Stimulated activated CD8-positive, alpha-beta memory T cell treated with anti-CD3 and anti-CD28 coated beads, Interleukin-4, amount 100 ng/mL, for 1 hour (primary cell): Measurements from ENCODE around the gene DLX2.
"Not testable (repeated sequence)": the region's sequence is repeated elsewhere in the genome, so short reads cannot be mapped to it uniquely, and the experiment has no call there.

Experiments used
- DNase-seq, 2 donors: peaks; one replicate each; pipeline ENCODE4 v3.0.0-alpha.2; 2020; ENCODE audit warnings: low read depth in 2 of 2, low spot score in 1 of 2

The DLX2 gene

DNA sequence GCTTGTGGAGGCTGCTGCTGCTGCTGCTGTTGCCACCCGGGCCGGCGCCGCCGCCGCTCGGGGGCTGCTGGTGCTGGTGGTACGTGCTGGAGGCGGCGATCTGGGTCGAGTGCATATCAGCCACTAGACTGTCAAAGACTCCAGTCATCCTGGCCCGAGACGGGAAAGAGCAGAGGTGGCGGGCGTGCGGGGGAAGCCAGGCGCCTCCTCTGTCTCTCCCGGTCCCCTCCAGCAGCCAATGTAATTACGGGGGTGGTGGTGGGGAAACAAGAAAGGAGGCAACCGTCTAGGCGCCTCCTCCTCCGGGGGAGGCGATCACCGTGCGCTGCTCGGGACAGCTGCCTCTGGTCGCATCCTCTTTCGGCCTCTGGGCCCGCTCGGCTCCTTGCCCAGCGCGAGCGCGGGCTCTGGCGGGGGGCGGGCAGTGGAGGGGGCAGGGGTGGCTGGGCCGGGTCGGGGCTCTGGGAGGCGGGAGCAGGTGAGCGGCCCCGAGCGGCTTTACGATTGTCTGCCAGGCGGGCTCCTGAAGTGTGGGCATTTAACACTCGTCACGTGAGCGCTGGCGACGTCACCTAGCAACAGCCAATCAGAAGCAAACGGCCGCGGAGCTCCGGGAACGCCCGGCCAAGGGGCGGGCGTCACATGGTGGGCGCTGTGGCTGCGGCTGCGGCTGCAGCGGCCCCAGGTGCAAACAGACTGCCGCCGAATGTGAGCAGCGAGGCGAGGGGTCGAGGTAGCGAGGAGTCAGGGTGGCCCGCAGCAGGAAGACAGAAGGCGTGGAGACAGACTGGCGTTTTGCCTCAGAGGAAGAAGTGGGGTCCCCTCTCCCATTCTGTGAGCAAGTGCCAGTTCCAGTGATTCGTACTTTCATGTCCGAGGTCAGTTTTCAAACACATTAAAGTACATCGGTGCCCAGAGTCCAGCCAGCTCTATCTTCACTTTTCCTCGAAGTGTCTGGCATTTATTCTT, at the start of gene DLX2:
TSS of gene DLX2 (minus strand) at position 510 of the 969 bp plus-strand sequence. CDS start at position 148, 362 bp downstream.
- DNase-seq = peak in 1 of 2 donors; percentile 47

DNA sequence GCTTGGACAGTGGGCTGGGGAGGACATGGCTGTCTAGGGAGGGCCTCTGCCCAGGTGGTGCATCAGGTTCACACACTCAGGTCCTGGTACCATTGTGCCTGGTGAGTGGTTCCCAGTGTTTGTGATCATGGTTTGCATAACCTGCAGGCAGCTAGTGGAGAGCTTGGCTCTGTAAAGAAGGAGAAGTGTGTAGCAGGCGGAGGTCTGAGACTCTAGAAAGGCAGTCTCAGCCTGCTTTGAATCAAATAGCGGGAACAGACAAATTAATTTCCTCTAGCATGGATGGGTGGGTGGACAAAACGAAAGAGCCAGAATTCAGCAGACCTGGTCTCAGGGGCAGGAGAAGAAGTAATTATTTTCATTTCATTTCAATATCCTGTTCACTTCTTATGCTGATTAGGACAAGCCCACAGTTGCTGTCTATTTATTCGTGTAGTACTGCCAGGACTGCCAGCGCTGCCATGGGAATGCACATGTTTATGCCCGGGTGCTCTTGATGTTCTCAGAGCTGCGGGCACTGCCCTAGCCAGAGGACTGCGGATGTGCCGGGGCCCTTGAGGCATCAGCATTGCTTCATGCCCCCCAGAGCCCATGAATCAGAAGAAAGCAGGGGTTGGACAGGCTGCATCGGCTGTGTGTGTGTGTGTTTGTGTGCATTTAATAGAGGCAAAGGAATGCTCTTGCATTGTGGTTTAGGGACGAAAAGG, 45.4 kb upstream of the DLX2 start:
- DNase-seq = no peak

GRCh38 chr2:172143817-172144216, 41.1 kb upstream of the DLX2 start:
- no peak for DNase-seq

DNA sequence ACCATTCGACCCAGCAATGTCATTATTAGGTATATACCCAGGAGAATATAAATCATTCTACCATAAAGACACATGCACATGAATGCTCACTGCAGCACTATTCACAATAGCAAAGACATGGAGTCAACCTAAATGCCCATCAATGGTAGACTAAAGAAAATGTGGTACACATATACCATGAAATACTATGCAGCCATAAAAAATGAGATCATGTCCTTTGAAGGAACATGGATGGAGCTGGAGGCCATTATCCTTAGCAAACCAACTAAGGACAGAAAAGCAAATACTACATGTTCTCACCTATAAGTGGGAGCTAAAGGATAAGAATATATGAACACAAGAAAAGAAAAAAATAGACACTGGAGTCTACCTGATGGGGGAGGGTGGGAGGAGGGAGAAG, 36.0 kb upstream of the DLX2 start:
- DNase-seq = not testable (repeated sequence)

- DNase-seq = no peak
Observed at GRCh38 chr2:172137943-172138342, 35.2 kb upstream of the DLX2 start.

DNA sequence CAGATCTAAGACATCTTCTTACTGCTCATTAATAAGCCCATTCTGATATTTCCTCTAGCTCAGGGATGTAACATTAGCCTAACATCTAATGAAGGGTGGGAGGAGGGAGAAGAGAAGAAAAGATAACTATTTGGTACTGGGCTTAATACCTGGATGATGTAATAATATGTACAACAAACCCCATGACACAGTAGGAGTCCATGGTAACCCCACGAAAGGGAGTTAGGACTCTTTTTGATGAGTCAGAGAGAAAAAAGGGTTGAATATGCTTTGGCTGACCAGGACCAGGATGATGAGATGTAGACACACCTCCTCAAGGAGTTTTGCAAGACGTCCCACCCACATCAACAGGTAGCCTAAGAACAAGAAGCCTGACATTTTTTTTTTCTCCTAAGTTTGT, 34.4 kb upstream of the DLX2 start:
- DNase-seq = no peak

DNA sequence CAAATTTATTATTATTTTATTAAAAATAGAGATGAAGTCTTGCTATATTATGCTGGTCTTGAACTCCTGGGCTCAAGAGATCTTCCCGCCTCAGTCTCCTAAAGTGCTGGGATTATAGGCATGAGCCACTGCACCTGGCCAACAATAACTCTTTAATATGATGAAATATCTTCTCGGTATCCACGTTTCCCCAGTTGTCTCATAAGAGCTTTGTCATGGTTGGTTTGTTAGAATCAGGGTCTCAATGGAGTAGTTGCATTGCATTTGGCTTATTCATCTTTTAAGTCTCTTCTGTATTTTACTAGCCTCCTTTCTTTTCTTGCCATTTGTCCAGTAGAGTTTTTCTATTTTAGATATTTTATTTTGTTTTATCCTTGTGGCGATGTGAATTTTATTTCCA, 32.7 kb upstream of the DLX2 start:
- no peak for DNase-seq

DNA sequence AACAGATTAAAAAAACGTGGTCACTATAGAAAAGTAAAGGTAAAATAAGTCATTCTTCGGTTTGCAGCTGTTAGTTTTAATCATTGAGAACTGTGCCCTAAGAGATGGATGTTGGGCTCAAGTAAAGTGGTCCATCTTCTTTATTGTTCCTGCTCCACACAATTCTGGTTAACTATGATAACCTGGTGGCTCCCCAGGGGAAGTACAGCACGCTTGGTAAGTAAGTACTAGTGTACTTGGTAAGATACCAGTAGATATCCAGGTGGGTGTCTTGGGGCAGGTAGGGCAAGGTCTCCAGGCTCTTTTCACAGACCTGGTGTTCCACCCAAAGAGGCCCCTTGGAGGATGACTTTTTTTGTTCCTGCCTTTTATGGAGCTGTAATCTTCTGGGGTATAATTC, 31.6 kb upstream of the DLX2 start:
- DNase-seq = no peak

DNA sequence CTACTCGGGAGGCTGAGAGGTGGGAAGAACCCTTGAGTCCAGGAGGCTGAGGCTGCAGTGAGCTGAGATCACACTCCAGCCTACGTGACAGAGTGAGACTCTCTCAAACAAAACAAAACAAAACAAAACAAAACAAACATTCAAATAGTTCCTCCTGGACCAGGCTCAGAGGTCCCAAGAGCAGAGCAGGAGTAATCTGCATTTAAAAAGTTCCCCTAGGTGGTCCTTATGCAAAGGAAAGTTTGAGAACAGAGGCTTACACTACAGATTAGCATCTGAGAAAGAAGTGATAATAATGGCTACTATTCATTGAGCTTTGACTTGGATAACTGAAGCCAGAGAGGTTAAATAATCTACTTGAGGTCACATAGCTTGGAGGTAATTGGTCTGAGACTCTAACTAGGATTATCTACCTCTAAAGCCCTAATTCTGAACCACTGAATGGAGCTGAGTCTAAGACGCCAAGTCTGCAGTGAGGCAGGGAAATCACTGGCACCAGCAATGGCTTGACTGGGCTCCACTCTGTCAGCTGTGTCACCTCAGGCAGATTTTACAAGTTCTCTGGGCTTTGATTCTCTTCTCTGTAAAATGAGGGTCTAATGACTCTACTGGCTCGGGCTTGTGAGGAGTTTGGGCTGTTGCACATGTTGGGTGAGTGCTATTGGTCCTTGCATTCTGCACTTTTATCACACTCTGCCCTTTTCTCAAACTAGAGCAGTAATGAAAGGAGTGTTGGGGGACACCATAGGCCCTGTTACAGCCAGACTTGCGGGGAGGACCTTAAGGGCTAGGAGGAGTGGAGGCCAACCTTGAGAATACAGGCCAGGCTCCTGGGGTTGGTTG, 29.2 kb upstream of the DLX2 start:
- no peak for DNase-seq

DNA sequence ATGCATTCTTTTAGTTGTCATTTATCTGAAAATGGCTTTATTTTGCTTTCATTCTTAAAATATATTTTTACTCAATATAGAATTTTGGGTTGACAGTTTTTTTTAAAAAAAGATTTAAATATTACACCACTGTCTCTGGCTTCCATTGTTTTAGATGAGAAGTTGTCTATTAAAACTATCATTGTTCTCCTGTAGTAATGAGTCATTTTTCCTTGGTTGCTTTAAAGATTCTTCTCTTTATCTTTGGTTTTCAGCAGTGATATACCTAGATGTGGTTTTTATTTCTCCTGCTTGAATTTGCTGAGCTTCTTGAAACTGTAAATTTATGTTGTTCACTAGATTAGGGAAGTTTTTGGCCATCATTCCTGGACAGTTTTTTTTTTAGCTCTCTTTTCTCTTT, 26.7 kb upstream of the DLX2 start:
- DNase-seq = no peak

GRCh38 chr2:172128484-172128883, 25.8 kb upstream of the DLX2 start:
- no peak for DNase-seq

DNA sequence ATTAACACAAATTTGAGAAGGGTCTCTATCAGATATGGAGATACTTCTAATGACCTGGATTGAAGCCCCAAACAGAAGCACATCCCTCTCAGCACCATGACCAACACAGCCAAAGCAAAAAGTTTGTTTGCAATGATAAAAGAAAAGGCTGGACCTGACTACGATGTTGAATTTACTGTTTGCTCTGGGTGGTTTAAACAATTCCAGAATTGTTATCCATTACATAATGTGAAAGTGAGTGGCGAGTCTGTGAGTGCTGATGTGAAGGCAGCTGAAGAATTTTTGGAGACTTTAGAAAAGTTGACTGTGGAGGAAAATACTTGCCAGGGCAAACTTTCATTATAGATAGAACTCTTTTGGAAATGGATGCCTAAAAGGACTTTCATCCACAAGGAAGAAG, 17.4 kb upstream of the DLX2 start:
- no peak for DNase-seq

DNA sequence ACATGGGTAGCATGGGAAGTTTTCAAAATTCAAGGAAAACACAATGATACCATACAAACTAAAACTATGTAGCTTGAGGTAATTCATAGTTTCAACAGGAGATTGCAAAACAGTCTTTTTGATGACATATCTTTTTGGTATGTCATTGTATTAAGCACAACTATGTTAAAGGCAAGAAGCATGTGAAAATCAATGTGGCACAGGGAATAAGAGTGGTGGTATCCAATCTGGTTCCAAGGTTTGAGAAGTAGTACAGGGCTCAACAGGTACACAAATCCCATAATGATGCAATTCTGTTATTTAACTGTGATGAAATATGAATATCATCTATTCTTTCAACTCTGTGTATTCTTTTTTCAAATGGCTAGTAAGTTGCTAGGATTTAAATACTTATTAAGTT, 16.4 kb upstream of the DLX2 start:
- DNase-seq = no peak

GRCh38 chr2:172116107-172116506, 13.4 kb upstream of the DLX2 start:
- DNase-seq = no peak

DNA sequence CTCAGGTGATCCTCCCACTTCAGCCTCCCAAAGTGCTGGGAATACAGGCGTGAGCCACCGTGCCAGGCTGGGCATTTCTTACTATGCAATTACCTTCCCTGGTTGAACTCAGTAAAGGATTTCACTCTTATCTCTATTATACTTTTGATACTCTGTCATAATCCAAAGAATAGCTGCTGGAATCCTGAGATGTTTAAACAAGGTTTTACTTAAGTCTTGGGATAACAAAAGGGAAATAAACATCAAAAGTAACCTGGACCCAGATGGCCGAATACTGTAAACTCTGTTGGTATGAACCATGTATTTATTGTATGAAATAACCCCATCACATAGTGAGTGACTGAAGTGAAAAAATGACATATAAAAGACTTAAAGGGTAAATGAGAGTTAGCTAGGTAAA, 11.9 kb upstream of the DLX2 start:
- DNase-seq = no peak

GRCh38 chr2:172114176-172114575, 11.5 kb upstream of the DLX2 start:
- not testable (repeated sequence) for DNase-seq

DNA sequence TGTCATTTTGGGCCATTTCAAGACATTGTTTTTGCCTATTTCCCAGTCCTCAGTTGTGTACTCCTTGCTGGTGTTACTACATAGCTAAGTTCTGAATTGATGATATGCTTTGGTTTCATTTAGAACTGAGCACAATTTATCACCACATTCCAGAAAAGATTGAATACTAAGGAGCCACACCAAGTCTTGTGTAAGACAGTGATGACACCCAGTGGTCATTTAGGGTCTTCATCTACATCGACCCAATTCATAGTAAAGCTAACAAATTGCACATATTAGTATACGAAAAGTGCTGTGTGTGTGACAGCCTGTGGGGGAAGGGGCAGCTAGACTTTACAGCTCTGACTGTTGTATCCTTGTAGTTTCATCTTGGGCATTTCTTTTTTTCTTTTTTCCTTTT, 10.9 kb upstream of the DLX2 start:
- DNase-seq = no peak

DNA sequence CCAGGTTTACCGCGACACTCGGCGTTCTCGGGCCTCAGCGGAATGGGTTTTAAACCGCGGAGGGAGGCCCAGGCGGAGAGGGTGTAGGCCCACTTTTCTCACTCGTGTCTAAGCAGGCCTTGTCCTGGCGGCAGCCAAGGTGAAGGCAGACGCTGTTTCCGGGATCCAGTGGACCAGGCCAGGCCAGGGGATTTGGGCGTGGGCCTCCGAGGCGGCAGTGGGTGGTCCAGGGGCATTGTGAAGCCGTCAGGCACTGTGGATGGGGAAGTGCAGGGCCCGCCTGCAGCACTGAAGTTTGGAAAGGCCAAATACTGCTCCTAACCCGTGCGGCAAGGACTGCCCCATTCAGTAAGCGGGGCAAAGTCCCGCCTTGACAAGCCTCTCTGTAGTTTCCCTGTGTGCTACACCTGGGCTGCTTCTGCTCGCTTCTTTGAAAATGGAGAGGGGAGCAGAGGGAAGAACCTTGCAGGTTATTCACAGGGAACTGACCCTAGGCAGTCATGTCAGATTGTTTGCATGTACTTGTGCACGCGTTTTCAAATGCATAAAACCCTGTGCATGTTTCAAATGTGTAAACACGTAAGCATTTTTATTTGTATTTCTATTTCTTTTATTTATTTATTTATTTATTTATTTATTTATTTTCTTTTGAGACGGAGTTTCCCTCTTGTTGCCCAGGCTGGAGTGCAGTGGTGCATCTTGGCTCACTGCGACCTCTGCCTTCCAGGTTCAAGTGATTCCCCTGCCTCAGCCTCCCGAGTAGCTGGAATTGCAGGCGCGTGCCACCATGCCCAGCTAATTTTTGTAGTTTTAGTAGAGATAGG, 7.5 kb upstream of the DLX2 start:
- no peak for DNase-seq

- DNase-seq = no peak
Observed at GRCh38 chr2:172109256-172109987, 6.7 kb upstream of the DLX2 start.

DNA sequence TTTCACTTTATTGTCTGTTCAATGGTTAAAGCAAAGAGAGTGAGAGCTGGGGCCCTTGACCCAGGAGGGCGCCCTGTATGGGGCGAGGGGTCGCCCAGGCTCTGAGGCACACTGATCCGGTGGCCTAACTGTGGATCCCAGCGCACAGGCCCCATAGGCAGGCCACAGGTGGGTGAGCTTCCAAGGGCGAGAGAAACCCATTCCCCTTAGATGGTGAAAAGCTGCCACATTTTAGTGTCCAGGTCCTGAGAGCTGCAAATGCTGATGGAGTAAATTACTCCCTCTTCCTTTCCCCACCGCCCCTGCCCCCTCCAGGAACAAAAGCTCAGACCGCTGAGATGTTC, 5.9 kb upstream of the DLX2 start:
- DNase-seq = no peak
